Sigmoid colon (tissue), 7 donors: ENCODE measurements around the gene DCLK2. TPM values are rescaled to one million over a fixed set of nuclear protein-coding genes. Genes with fewer than 3 reads are reported as not detected.

Source experiments
- DNase-seq: peaks from one replicate; pipeline ENCODE4 v3.0.0-alpha.2; 2019
- H3K27ac ChIP-seq, 4 donors: fragments of 200-600 bp; sonication (generic); one replicate each; pipeline ENCODE4 v1.5.1; 2016 to 2019; ENCODE audit warnings: mild to moderate bottlenecking in 1 of 4
- H3K27me3 ChIP-seq, 3 donors: fragments of 200-600 bp; sonication (generic); one replicate each; pipeline ENCODE4 v1.5.1; 2019; ENCODE audit warnings: mild to moderate bottlenecking in 1 of 3
- H3K36me3 ChIP-seq, 4 donors: fragments of 200-600 bp; sonication (generic); one replicate each; pipeline ENCODE4 v1.5.1; 2016 to 2019
- H3K4me1 ChIP-seq, 4 donors: fragments of 200-600 bp; sonication (generic); one replicate each; pipeline ENCODE4 v1.5.1; 2017 to 2019
- H3K4me3 ChIP-seq, 4 donors: fragments of 200-600 bp; sonication (generic); one replicate each; pipeline ENCODE4 v1.5.1; 2017 to 2019; ENCODE audit warnings: mild to moderate bottlenecking in 2 of 4, moderate library complexity in 1 of 4
- H3K9me3 ChIP-seq, 4 donors: fragments of 200-600 bp in 3 of 4; sonication (generic) in 3 of 4; one replicate each; pipeline versions ENCODE4 v1.5.1 to v1.6.1; 2013 to 2019
- CTCF ChIP-seq, 4 experiments: fragments of 450-650 bp in 3 of 4; fragments of 200-600 bp in 1 of 4; IDR thresholded peaks; one replicate each; pipeline ENCODE4 v1.5.1; 2016 to 2019; ENCODE audit warnings: antibody characterized with exemption in 4 of 4, mild to moderate bottlenecking in 3 of 4, moderate library complexity in 2 of 4
- EP300 ChIP-seq, 4 donors: sonication (generic); formaldehyde crosslinking; IDR thresholded peaks; one replicate each; pipeline ENCODE4 v1.6.1; 2017; ENCODE audit warnings: antibody characterized with exemption in 4 of 4
- POLR2A ChIP-seq, 2 donors: fragments of 450-650 bp; IDR thresholded peaks; one replicate each; pipeline ENCODE4 v1.6.1; 2016; ENCODE audit warnings: antibody characterized with exemption in 2 of 2, mild to moderate bottlenecking in 2 of 2, moderate library complexity in 2 of 2
- POLR2AphosphoS5 ChIP-seq, 4 donors: sonication (generic); formaldehyde crosslinking; IDR thresholded peaks; one replicate each; pipeline ENCODE4 v1.6.1; 2017; ENCODE audit warnings: antibody characterized with exemption in 4 of 4
- WGBS, 2 donors: extraction: QIAGEN DNeasy Blood & Tissue Kit; methylation state at CpG; one replicate each; pipeline ENCODE4 v1.1.7; 2013; 5-methylcytosine and 5-hydroxymethylcytosine counted together
- intact Hi-C: fragments of 100-400 bp; cut with DNase I; formaldehyde crosslinking; loops from one replicate; pipeline ENCODE4 v1.15.1; 2023
- polyA plus RNA-seq, 3 donors: library from polyadenylated mRNA; stranded (reverse); fragments of 200-250 nt; gene quantifications; one replicate each; pipeline ENCODE4 v1.2.3, GENCODE V29; 2013
- total RNA-seq, 4 donors: library from RNA; depleted of rRNA; stranded (reverse); fragments of >200 nt; gene quantifications; one replicate each; pipeline ENCODE4 v1.1.0, GENCODE V29; 2016
- donor health status: healthy with polysubstance abuse.
- donor health status: Bipolar disorder and iron deficiency.
- donor health status: healthy.

Gene DCLK2
- total and polyA plus RNA-seq, 7 donors: 0.69 to 30.7 (median 9.4) TPM

- Histone ChIP-seq H3K27ac (peak overlapping the region; percentile 93 to 97 (median 94)), H3K36me3 (no peaks in the 10 kb centered on the region), H3K9me3 (no peaks in the 10 kb centered on the region), H3K27me3 (no peaks in the 10 kb centered on the region), H3K4me3 (peak overlapping the region; percentile 83 to 95 (median 90)), H3K4me1 (peaks cover 0 to 49% (median 30%) of the 10 kb centered on the region in 4 donors)
- WGBS, 2 donors: 0% methylated on average over 59 of the region's 59 CpGs
- TF ChIP-seq POLR2AphosphoS5 (IDR thresholded peaks at IDR 0.05) (no peak), POLR2A (IDR thresholded peaks at IDR 0.05) (no peak), EP300 (IDR thresholded peaks at IDR 0.05) (no peak), CTCF (IDR thresholded peaks at IDR 0.05) (no peak)
- peak; percentile 82 for DNase-seq
- intact Hi-C loops: loop anchor here (5.0 to 10.0 kb wide), 4 partner anchors 66 to 159 kb away; no protein-coding TSS in a partner anchor
These were observed 385 bp downstream of the DCLK2 start for GRCh38 chr4:150078579-150079080.

- intact Hi-C loops: loop anchor here (5.0 to 10.0 kb wide), 4 partner anchors 66 to 158 kb away; no protein-coding TSS in a partner anchor
These were observed 886 bp downstream of the DCLK2 start for GRCh38 chr4:150079081-150079581.

GRCh38 chr4:150080337-150080736 is 2.1 kb downstream of the DCLK2 start:
- Histone ChIP-seq H3K4me1 (peaks cover 0 to 55% (median 37%) of the 10 kb centered on the region in 4 donors), H3K27ac (peak overlapping the region in 3 of 4 donors; percentile 94 to 97 (median 95)), H3K4me3 (peak overlapping the region in 3 of 4 donors; percentile 87 to 95 (median 92)), H3K27me3 (no peaks in the 10 kb centered on the region), H3K36me3 (no peaks in the 10 kb centered on the region), H3K9me3 (no peaks in the 10 kb centered on the region)
- TF ChIP-seq CTCF (IDR thresholded peaks at IDR 0.05) (no peak), EP300 (IDR thresholded peaks at IDR 0.05) (no peak), POLR2AphosphoS5 (IDR thresholded peaks at IDR 0.05) (no peak), POLR2A (IDR thresholded peaks at IDR 0.05) (no peak)
- no peak for DNase-seq
- intact Hi-C loops: no loop called here
- WGBS, 2 donors: 90 to 91% methylated on average over 5 of the region's 5 CpGs

More at GRCh38 chr4:150079081-150079581, 886 bp downstream of the DCLK2 start:
- H3K27ac ChIP-seq: peak overlapping the region; percentile 93 to 97 (median 94)
- WGBS, 2 donors: 1% methylated on average over 47 of the region's 47 CpGs
- H3K4me1 ChIP-seq: peaks cover 0 to 52% (median 28%) of the 10 kb centered on the region in 4 donors
- DNase-seq: peak; percentile 77
- peak overlapping the region; percentile 83 to 95 (median 90) for H3K4me3 ChIP-seq
- H3K9me3 ChIP-seq: no peaks in the 10 kb centered on the region
- no peaks in the 10 kb centered on the region for H3K27me3 ChIP-seq
- H3K36me3 ChIP-seq: no peaks in the 10 kb centered on the region
- TF ChIP-seq POLR2AphosphoS5 (IDR thresholded peaks at IDR 0.05) (peak in 1 of 4 donors; percentile 12), CTCF (IDR thresholded peaks at IDR 0.05) (peak in 1 of 4 experiments; percentile 9), POLR2A (IDR thresholded peaks at IDR 0.05) (no peak)

GRCh38 chr4:150080875-150081274 is 2.6 kb downstream of the DCLK2 start:
- H3K4me3 ChIP-seq: peak overlapping the region in 2 of 4 donors; percentile 87 to 95
- no peaks in the 10 kb centered on the region for H3K9me3 ChIP-seq
- no peaks in the 10 kb centered on the region for H3K36me3 ChIP-seq
- TF ChIP-seq EP300 (IDR thresholded peaks at IDR 0.05): no peak
- no peak for TF ChIP-seq CTCF (IDR thresholded peaks at IDR 0.05)
- no peak for TF ChIP-seq POLR2A (IDR thresholded peaks at IDR 0.05)
- TF ChIP-seq POLR2AphosphoS5 (IDR thresholded peaks at IDR 0.05): no peak
- H3K27me3 ChIP-seq: no peaks in the 10 kb centered on the region
- intact Hi-C loops: no loop called here
- WGBS, 2 donors: 90 to 91% methylated on average over 1 of the region's 1 CpG
- no peak for DNase-seq
- H3K27ac ChIP-seq: peak overlapping the region in 2 of 4 donors; percentile 95 to 97
- peaks cover 0 to 55% (median 37%) of the 10 kb centered on the region in 4 donors for H3K4me1 ChIP-seq
